ENCODE measurements around the gene MAP1LC3A.

The MAP1LC3A gene

GRCh38 chr20:34586488-34587163 lies 28.1 kb downstream of the MAP1LC3A start:
- no peak overlapping the region for H3K4me3 ChIP-seq (ENCODE audit: low read length)
- no peak for DNase-seq (ENCODE audit: low read depth, low spot score)

GRCh38 chr20:34595377-34596184 lies 37.1 kb downstream of the MAP1LC3A start:
- no peak overlapping the region for H3K4me3 ChIP-seq (ENCODE audit: low read length)
- DNase-seq (ENCODE audit: low read depth, low spot score): no peak

GRCh38 chr20:34600892-34601653 lies 42.6 kb downstream of the MAP1LC3A start:
- no peak overlapping the region for H3K4me3 ChIP-seq (ENCODE audit: low read length)
- DNase-seq (ENCODE audit: low read depth, low spot score): no peak

GRCh38 chr20:34604980-34605788 lies 46.7 kb downstream of the MAP1LC3A start:
- DNase-seq (ENCODE audit: low read depth, low spot score): no peak
- H3K4me3 ChIP-seq (ENCODE audit: low read length): no peak overlapping the region

GRCh38 chr20:34607066-34607465 lies 48.5 kb downstream of the MAP1LC3A start:
- DNase-seq (ENCODE audit: low read depth, low spot score): no peak
- H3K4me3 ChIP-seq (ENCODE audit: low read length): no peak overlapping the region

All from Jurkat, Clone E6-1 (cell line).